ENCODE measurements around the gene OGA. TPM values are rescaled to one million over a fixed set of nuclear protein-coding genes. Genes with fewer than 3 reads are reported as not detected.

Gene OGA
- total RNA-seq, 2 experiments from 2014 or later = 395 to 416 TPM

DNA sequence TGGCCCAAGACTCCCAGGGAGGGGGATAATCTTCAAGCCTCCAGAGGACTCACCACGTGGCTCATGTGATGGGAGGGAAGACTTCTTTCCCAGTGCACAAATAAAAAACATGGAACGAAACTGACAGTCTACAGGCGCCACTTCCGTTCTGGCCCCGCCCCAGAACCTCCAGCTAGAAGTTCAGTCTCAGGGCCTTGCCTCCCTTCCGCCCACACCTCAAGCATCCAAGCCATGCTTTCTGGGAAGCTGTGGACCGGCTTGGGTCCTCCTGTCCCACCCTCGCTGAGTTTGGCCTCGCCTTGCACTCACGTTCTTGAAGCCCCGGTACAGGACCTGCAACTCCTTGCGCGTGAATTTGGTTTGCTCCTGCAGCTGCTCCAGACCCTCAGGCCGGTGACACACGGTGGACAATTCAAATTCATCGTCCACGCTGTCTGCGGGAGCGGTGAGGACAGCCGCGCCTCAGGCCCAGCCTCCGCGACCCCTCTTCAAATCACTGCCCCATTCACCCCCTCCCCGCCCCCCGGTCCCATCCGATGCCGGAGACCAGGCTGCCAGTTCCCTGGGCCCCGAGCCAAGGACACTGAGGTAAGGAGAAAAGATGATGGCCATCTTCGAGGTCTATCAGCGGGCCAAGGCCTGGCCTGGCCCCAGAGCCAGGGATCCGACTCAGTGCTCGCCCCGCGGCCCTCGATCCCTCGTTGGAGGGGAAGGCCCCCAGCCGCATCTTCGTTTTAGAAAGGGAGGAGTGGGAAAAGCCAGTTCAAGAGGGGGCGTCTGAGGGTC is 10.7 kb upstream of the OGA start:
- DNase-seq = peak in 3 of 14 experiments; percentile 15 to 53 (median 29)
- intact Hi-C loops (cut with DNase I, micrococcal nuclease) = loop anchor here in 1 of 2 experiments (10.0 kb wide), 2 partner anchors 474 to 676 kb away; partner anchors contain the start of genes ACTR1A, BTRC and SUFU
- Histone ChIP-seq H3K27me3 (ENCODE audit: control insufficient read depth in 1 of 2, insufficient read depth in 2 of 2, low read length in 2 of 2) (no peaks in the 10 kb centered on the region), H3K27ac (ENCODE audit: low read depth in 1 of 2, low read length in 2 of 2) (no peak overlapping the region), H3K9me3 (ENCODE audit: control insufficient read depth in 1 of 2, insufficient read depth in 1 of 2, low read length in 2 of 2) (no peaks in the 10 kb centered on the region), H3K4me3 (ENCODE audit: low read length) (no peak overlapping the region), H3K36me3 (ENCODE audit: insufficient read depth, low read length) (no peaks in the 10 kb centered on the region), H3K4me1 (ENCODE audit: insufficient read depth, low read length) (peaks cover 54% of the 10 kb centered on the region)
- peaks cover 9% of the 10 kb centered on the region for H3K36me3 Mint-ChIP-seq (ENCODE audit: low read depth)
- CTCF ChIA-PET = interaction anchor here (2.5 to 5.3 kb wide), 2 partner anchors 10 to 12 kb away, joined by 10 to 24 read pairs; partner anchors contain the start of gene OGA
- POLR2A ChIA-PET = interaction anchor here (16.7 kb wide), 1 partner anchor 12 kb away, joined by 223 read pairs; the partner anchor contains the start of gene OGA
- H3K4me3 Mint-ChIP-seq = peak overlapping the region; percentile 34
- peak overlapping the region; percentile 30 for H3K27ac Mint-ChIP-seq
- TF ChIP-seq CTCF (IDR thresholded peaks at IDR 0.05) = no peak
- H3K4me1 Mint-ChIP-seq (ENCODE audit: low read depth) = peaks cover 41% of the 10 kb centered on the region
- peaks cover 5% of the 10 kb centered on the region for H3K27me3 Mint-ChIP-seq
- no peaks in the 10 kb centered on the region for H3K9me3 Mint-ChIP-seq
- no peak for ATAC-seq (ENCODE audit: poor library complexity)

DNA sequence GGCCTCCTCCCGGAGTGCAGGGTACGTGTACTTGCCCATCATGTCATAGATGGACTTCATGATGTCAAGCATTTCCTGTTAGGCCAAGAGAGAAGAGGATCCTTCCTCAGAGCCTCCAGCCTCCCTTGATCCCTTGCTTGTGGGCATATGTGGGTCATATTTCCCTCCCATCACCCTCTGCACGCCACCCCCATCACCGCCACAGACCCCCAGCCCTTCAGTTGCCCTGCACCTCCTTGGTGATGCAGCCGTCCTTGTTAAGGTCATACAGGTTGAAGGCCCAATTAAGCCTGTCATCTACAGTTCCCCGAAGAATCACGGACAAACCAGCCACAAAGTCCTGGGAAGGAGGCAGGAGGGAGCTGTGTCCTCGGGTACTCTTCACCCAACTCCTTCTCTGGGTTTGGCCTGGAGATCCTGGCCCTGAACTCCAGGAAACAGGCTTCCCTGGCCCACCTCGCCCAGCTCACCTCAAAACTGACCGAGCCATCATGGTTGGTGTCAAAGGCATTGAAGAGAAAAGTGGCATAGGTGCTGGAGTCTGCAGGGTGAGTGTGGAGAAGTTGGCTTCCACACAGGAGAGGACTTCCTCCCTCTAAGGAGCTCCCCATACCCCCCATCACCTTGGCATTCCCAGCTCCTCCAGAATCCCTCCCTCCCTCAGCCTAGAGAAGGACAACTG is 9.8 kb upstream of the OGA start:
- no peak for TF ChIP-seq CTCF (IDR thresholded peaks at IDR 0.05)
- peaks cover 45% of the 10 kb centered on the region for H3K4me1 ChIP-seq (ENCODE audit: insufficient read depth, low read length)
- Mint-ChIP-seq H3K27ac (peak overlapping the region; percentile 49), H3K36me3 (ENCODE audit: low read depth) (peaks cover 9% of the 10 kb centered on the region), H3K9me3 (no peaks in the 10 kb centered on the region), H3K4me3 (peak overlapping the region; percentile 48), H3K4me1 (ENCODE audit: low read depth) (peaks cover 32% of the 10 kb centered on the region), H3K27me3 (peaks cover 5% of the 10 kb centered on the region)
- no peak overlapping the region for H3K27ac ChIP-seq (ENCODE audit: low read depth in 1 of 2, low read length in 2 of 2)
- H3K27me3 ChIP-seq (ENCODE audit: control insufficient read depth in 1 of 2, insufficient read depth in 2 of 2, low read length in 2 of 2) = no peaks in the 10 kb centered on the region
- H3K9me3 ChIP-seq (ENCODE audit: control insufficient read depth in 1 of 2, insufficient read depth in 1 of 2, low read length in 2 of 2) = no peaks in the 10 kb centered on the region
- H3K36me3 ChIP-seq (ENCODE audit: insufficient read depth, low read length) = no peaks in the 10 kb centered on the region
- ChIA-PET POLR2A (interaction anchor here (16.7 kb wide), 1 partner anchor 11 kb away, joined by 223 read pairs; the partner anchor contains the start of gene OGA), CTCF (interaction anchor here (1.1 to 5.3 kb wide), 4 partner anchors 9 to 16 kb away, joined by 3 to 24 read pairs (median 6); partner anchors contain the start of genes KCNIP2 and OGA)
- no peak for ATAC-seq (ENCODE audit: poor library complexity)
- DNase-seq = peak in 1 of 14 experiments; percentile 32
- intact Hi-C loops (cut with DNase I, micrococcal nuclease) = loop anchor here in 1 of 2 experiments (10.0 kb wide), 2 partner anchors 473 to 677 kb away; partner anchors contain the start of genes ACTR1A, BTRC and SUFU
- no peak overlapping the region for H3K4me3 ChIP-seq (ENCODE audit: low read length)

DNA sequence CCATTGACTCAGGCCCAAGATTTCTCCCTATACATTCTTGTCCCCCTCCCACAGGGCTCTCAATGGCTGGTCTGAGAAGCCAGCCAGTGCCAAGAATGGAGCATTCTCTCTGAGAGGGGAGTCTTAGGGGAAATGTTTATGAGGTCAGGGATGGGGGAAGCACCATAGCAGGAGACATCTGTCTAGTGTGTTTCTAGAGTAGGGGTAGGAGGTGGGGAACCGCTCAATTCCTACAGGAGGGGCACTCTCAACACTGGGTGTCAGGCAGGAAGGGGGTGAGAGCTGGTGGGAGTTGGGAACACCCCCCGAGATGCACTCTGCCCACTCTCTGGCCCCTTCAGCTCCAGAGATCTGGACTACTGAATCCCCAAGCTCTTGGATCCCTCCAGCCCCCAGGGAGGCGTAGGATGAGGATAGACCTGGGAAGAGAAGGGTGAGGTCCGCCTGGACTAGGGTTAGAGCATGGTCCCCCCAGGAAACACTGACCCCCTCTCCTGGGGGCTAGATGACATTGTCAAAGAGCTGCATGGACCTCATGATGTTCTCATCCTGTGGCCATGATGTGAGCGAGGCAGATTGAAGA is 8.7 kb upstream of the OGA start:
- ATAC-seq (ENCODE audit: poor library complexity) (no peak), DNase-seq (peak in 1 of 14 experiments; percentile 23)
- CTCF ChIA-PET = interaction anchor here (1.1 to 2.5 kb wide), 3 partner anchors 8 to 17 kb away, joined by 3 to 10 read pairs (median 3); partner anchors contain the start of genes KCNIP2 and OGA
- Histone ChIP-seq H3K36me3 (ENCODE audit: insufficient read depth, low read length) (no peaks in the 10 kb centered on the region), H3K27me3 (ENCODE audit: control insufficient read depth in 1 of 2, insufficient read depth in 2 of 2, low read length in 2 of 2) (no peaks in the 10 kb centered on the region), H3K27ac (ENCODE audit: low read depth in 1 of 2, low read length in 2 of 2) (no peak overlapping the region), H3K9me3 (ENCODE audit: control insufficient read depth in 1 of 2, insufficient read depth in 1 of 2, low read length in 2 of 2) (no peaks in the 10 kb centered on the region), H3K4me3 (ENCODE audit: low read length) (no peak overlapping the region), H3K4me1 (ENCODE audit: insufficient read depth, low read length) (peaks cover 33% of the 10 kb centered on the region)
- Mint-ChIP-seq H3K27me3 (peaks cover 5% of the 10 kb centered on the region), H3K4me3 (peak overlapping the region; percentile 26), H3K4me1 (ENCODE audit: low read depth) (peaks cover 25% of the 10 kb centered on the region), H3K9me3 (no peaks in the 10 kb centered on the region), H3K27ac (peak overlapping the region; percentile 17), H3K36me3 (ENCODE audit: low read depth) (peaks cover 9% of the 10 kb centered on the region)
- intact Hi-C loops (cut with DNase I, micrococcal nuclease) = loop anchor here in 1 of 2 experiments (10.0 kb wide), 2 partner anchors 472 to 678 kb away; partner anchors contain the start of genes ACTR1A, BTRC and SUFU
- POLR2A ChIA-PET = interaction anchor here (16.7 kb wide), 1 partner anchor 10 kb away, joined by 223 read pairs; the partner anchor contains the start of gene OGA
- no peak for TF ChIP-seq CTCF (IDR thresholded peaks at IDR 0.05)

Data from CD4-positive, alpha-beta T cell (primary cell).